Sigmoid colon (tissue), 7 donors: ENCODE data around the gene TLCD3A. TPM values are rescaled to one million over a fixed set of nuclear protein-coding genes. Genes with fewer than 3 reads are reported as not detected.

Experiments used
- DNase-seq: peaks from one replicate; pipeline ENCODE4 v3.0.0-alpha.2; 2019
- H3K27ac ChIP-seq, 4 donors: fragments of 200-600 bp; sonication (generic); one replicate each; pipeline ENCODE4 v1.5.1; 2016 to 2019; ENCODE audit warnings: mild to moderate bottlenecking in 1 of 4
- H3K27me3 ChIP-seq, 3 donors: fragments of 200-600 bp; sonication (generic); one replicate each; pipeline ENCODE4 v1.5.1; 2019; ENCODE audit warnings: mild to moderate bottlenecking in 1 of 3
- H3K36me3 ChIP-seq, 4 donors: fragments of 200-600 bp; sonication (generic); one replicate each; pipeline ENCODE4 v1.5.1; 2016 to 2019
- H3K4me1 ChIP-seq, 4 donors: fragments of 200-600 bp; sonication (generic); one replicate each; pipeline ENCODE4 v1.5.1; 2017 to 2019
- H3K4me3 ChIP-seq, 4 donors: fragments of 200-600 bp; sonication (generic); one replicate each; pipeline ENCODE4 v1.5.1; 2017 to 2019; ENCODE audit warnings: mild to moderate bottlenecking in 2 of 4, moderate library complexity in 1 of 4
- H3K9me3 ChIP-seq, 4 donors: fragments of 200-600 bp in 3 of 4; sonication (generic) in 3 of 4; one replicate each; pipeline versions ENCODE4 v1.5.1 to v1.6.1; 2013 to 2019
- CTCF ChIP-seq, 4 experiments: fragments of 450-650 bp in 3 of 4; fragments of 200-600 bp in 1 of 4; IDR thresholded peaks; one replicate each; pipeline ENCODE4 v1.5.1; 2016 to 2019; ENCODE audit warnings: antibody characterized with exemption in 4 of 4, mild to moderate bottlenecking in 3 of 4, moderate library complexity in 2 of 4
- EP300 ChIP-seq, 4 donors: sonication (generic); formaldehyde crosslinking; IDR thresholded peaks; one replicate each; pipeline ENCODE4 v1.6.1; 2017; ENCODE audit warnings: antibody characterized with exemption in 4 of 4
- POLR2A ChIP-seq, 2 donors: fragments of 450-650 bp; IDR thresholded peaks; one replicate each; pipeline ENCODE4 v1.6.1; 2016; ENCODE audit warnings: antibody characterized with exemption in 2 of 2, mild to moderate bottlenecking in 2 of 2, moderate library complexity in 2 of 2
- POLR2AphosphoS5 ChIP-seq, 4 donors: sonication (generic); formaldehyde crosslinking; IDR thresholded peaks; one replicate each; pipeline ENCODE4 v1.6.1; 2017; ENCODE audit warnings: antibody characterized with exemption in 4 of 4
- WGBS, 2 donors: extraction: QIAGEN DNeasy Blood & Tissue Kit; methylation state at CpG; one replicate each; pipeline ENCODE4 v1.1.7; 2013; 5-methylcytosine and 5-hydroxymethylcytosine counted together
- intact Hi-C: fragments of 100-400 bp; cut with DNase I; formaldehyde crosslinking; loops from one replicate; pipeline ENCODE4 v1.15.1; 2023
- polyA plus RNA-seq, 3 donors: library from polyadenylated mRNA; stranded (reverse); fragments of 200-250 nt; gene quantifications; one replicate each; pipeline ENCODE4 v1.2.3, GENCODE V29; 2013
- total RNA-seq, 4 donors: library from RNA; depleted of rRNA; stranded (reverse); fragments of >200 nt; gene quantifications; one replicate each; pipeline ENCODE4 v1.1.0, GENCODE V29; 2016
- donor health status: healthy with polysubstance abuse.
- donor health status: Bipolar disorder and iron deficiency.
- donor health status: healthy.

Gene TLCD3A
- total and polyA plus RNA-seq, 7 donors, result 1.8 to 10.3 (median 3.8) TPM

- no peak overlapping the region for H3K4me3 ChIP-seq
- no peak overlapping the region for H3K27ac ChIP-seq
- H3K36me3 ChIP-seq, result peaks cover 0 to 38% (median 9%) of the 10 kb centered on the region in 4 donors
- H3K4me1 ChIP-seq, result peaks cover 0 to under 1% (median 0%) of the 10 kb centered on the region in 4 donors
- H3K27me3 ChIP-seq, result no peaks in the 10 kb centered on the region
- WGBS, 2 donors, result 89 to 96% methylated on average over 1 of the region's 1 CpG
- DNase-seq, result no peak
- no peak for TF ChIP-seq POLR2AphosphoS5 (IDR thresholded peaks at IDR 0.05)
- no peak for TF ChIP-seq EP300 (IDR thresholded peaks at IDR 0.05)
- no peak for TF ChIP-seq CTCF (IDR thresholded peaks at IDR 0.05)
- TF ChIP-seq POLR2A (IDR thresholded peaks at IDR 0.05), result no peak
- intact Hi-C loops, result no loop called here
- H3K9me3 ChIP-seq, result no peaks in the 10 kb centered on the region
These were observed 27.4 kb upstream of the TLCD3A start for GRCh38 chr17:705011-705410.

- intact Hi-C loops, result no loop called here
- no peak overlapping the region for H3K4me3 ChIP-seq
- TF ChIP-seq POLR2AphosphoS5 (IDR thresholded peaks at IDR 0.05), result no peak
- no peak for TF ChIP-seq CTCF (IDR thresholded peaks at IDR 0.05)
- TF ChIP-seq POLR2A (IDR thresholded peaks at IDR 0.05), result no peak
- TF ChIP-seq EP300 (IDR thresholded peaks at IDR 0.05), result no peak
- H3K36me3 ChIP-seq, result peaks cover 0 to 45% (median 9%) of the 10 kb centered on the region in 4 donors
- DNase-seq, result no peak
- H3K27me3 ChIP-seq, result no peaks in the 10 kb centered on the region
- H3K4me1 ChIP-seq, result no peaks in the 10 kb centered on the region
- 79 to 91% methylated on average over 6 of the region's 6 CpGs for WGBS, 2 donors
- H3K9me3 ChIP-seq, result no peaks in the 10 kb centered on the region
- H3K27ac ChIP-seq, result no peak overlapping the region
These were observed 26.5 kb upstream of the TLCD3A start for GRCh38 chr17:705863-706262.

- 82 to 84% methylated on average over 5 of the region's 5 CpGs for WGBS, 2 donors
These were observed 24.3 kb upstream of the TLCD3A start for GRCh38 chr17:708132-708531.

GRCh38 chr17:718075-718474 is 14.3 kb upstream of the TLCD3A start:
- 72 to 88% methylated on average over 5 of the region's 5 CpGs for WGBS, 2 donors
- Histone ChIP-seq H3K4me3 (no peak overlapping the region), H3K27ac (no peak overlapping the region), H3K36me3 (no peaks in the 10 kb centered on the region), H3K27me3 (no peaks in the 10 kb centered on the region), H3K4me1 (peaks cover 0 to 26% (median 23%) of the 10 kb centered on the region in 4 donors), H3K9me3 (no peaks in the 10 kb centered on the region)
- intact Hi-C loops, result loop anchor here (5.0 kb wide), 1 partner anchor 34 kb away; the partner anchor contains the start of gene GEMIN4
- no peak for TF ChIP-seq CTCF (IDR thresholded peaks at IDR 0.05)
- no peak for TF ChIP-seq EP300 (IDR thresholded peaks at IDR 0.05)
- TF ChIP-seq POLR2AphosphoS5 (IDR thresholded peaks at IDR 0.05), result no peak
- TF ChIP-seq POLR2A (IDR thresholded peaks at IDR 0.05), result no peak
- no peak for DNase-seq

More at GRCh38 chr17:708132-708531, 24.3 kb upstream of the TLCD3A start:
- Histone ChIP-seq H3K27me3 (no peaks in the 10 kb centered on the region), H3K9me3 (no peaks in the 10 kb centered on the region), H3K36me3 (peaks cover 0 to 44% (median 9%) of the 10 kb centered on the region in 4 donors), H3K4me3 (no peak overlapping the region), H3K4me1 (peaks cover 0 to 7% (median 6%) of the 10 kb centered on the region in 4 donors), H3K27ac (no peak overlapping the region)
- no peak for TF ChIP-seq CTCF (IDR thresholded peaks at IDR 0.05)
- no peak for TF ChIP-seq POLR2AphosphoS5 (IDR thresholded peaks at IDR 0.05)
- TF ChIP-seq EP300 (IDR thresholded peaks at IDR 0.05), result no peak
- TF ChIP-seq POLR2A (IDR thresholded peaks at IDR 0.05), result no peak
- intact Hi-C loops, result no loop called here
- no peak for DNase-seq
